Measurements from ENCODE around the gene HDAC7. TPM values are rescaled to one million over a fixed set of nuclear protein-coding genes. Genes with fewer than 3 reads are reported as not detected.

HDAC7 gene
- total RNA-seq, 1 experiment from 2014 or later, result 71.2 TPM

DNA sequence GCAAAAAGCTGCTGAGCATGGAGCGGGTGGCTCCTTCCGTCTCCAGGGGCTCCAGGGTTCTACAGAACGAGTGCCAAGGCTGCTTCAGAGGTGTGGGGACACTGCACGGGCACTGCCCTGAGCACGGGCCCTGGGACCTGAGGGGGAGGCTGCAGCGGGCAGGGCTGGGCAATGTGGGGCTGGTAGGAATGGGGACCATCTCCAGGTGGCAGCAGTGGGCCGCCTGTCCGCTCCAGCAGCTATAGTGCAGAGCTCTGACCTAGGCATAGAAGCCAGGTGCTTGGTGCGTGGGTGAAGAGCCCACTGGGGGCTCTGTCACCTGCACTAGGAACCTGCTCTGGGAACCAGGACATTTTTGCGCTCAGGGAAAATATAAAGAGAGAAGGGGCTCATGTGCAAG is 22.3 kb downstream of the HDAC7 start:
- no peaks in the 10 kb centered on the region for H3K27me3 ChIP-seq (replicated peaks; ENCODE audit: control insufficient read depth, insufficient read depth, low read length)

GRCh38 chr12:47795814-47796411 is 23.8 kb downstream of the HDAC7 start:
- Mint-ChIP-seq H3K27me3 (ENCODE audit: insufficient read depth, unreplicated experiment) (no peaks in the 10 kb centered on the region), H3K27ac (ENCODE audit: unreplicated experiment) (no peak overlapping the region), H3K36me3 (ENCODE audit: insufficient read depth, unreplicated experiment) (peaks cover 21% of the 10 kb centered on the region), H3K4me3 (ENCODE audit: unreplicated experiment) (no peak overlapping the region), H3K4me1 (ENCODE audit: low read depth, unreplicated experiment) (no peaks in the 10 kb centered on the region), H3K9me3 (ENCODE audit: unreplicated experiment) (no peaks in the 10 kb centered on the region)
- Histone ChIP-seq H3K36me3 (ENCODE audit: control insufficient read depth, insufficient read depth, low read length) (peaks cover 5% of the 10 kb centered on the region), H3K27me3 (replicated peaks; ENCODE audit: control insufficient read depth, insufficient read depth, low read length) (no peaks in the 10 kb centered on the region), H3K4me3 (ENCODE audit: low read depth, low read length) (no peak overlapping the region), H3K9me3 (no peaks in the 10 kb centered on the region), H3K4me1 (no peaks in the 10 kb centered on the region)
- POLR2A ChIA-PET, result no interaction called here
- DNase-seq, result no peak
- CTCF ChIA-PET, result interaction anchor here (2.0 to 6.2 kb wide), 3 partner anchors 25 to 43 kb away, joined by 10 to 101 read pairs (median 21); no protein-coding TSS in a partner anchor
- TF ChIP-seq CTCF (IDR thresholded peaks at IDR 0.05; ENCODE audit: insufficient read depth in 1 of 2, low read depth in 1 of 2, low read length in 1 of 2, severe bottlenecking in 1 of 2, unreplicated experiment in 1 of 2), result no peak
- intact Hi-C loops (cut with micrococcal nuclease; ENCODE audit: unreplicated experiment), result loop anchor here (5.0 kb wide), 1 partner anchor 166 kb away; the partner anchor contains the start of gene TMEM106C
- BruUV-seq (replicated peaks), result no TSS peak

More for the DNA sequence above, 22.3 kb downstream of the HDAC7 start:
- CTCF ChIA-PET, result interaction anchor here (1.0 to 6.2 kb wide), 12 partner anchors 11 to 152 kb away, joined by 3 to 101 read pairs (median 4); partner anchors contain the start of gene VDR
- Histone ChIP-seq H3K4me3 (ENCODE audit: low read depth, low read length) (no peak overlapping the region), H3K9me3 (no peaks in the 10 kb centered on the region), H3K36me3 (ENCODE audit: control insufficient read depth, insufficient read depth, low read length) (peaks cover 5% of the 10 kb centered on the region), H3K4me1 (no peaks in the 10 kb centered on the region)
- intact Hi-C loops (cut with micrococcal nuclease; ENCODE audit: unreplicated experiment), result loop anchor here (1.0 to 5.0 kb wide), 3 partner anchors 23 to 165 kb away; partner anchors contain the start of gene TMEM106C
- peak in 1 of 2 experiments; percentile 66 for DNase-seq
- Mint-ChIP-seq H3K4me1 (ENCODE audit: low read depth, unreplicated experiment) (no peaks in the 10 kb centered on the region), H3K9me3 (ENCODE audit: unreplicated experiment) (no peaks in the 10 kb centered on the region), H3K4me3 (ENCODE audit: unreplicated experiment) (no peak overlapping the region), H3K27ac (ENCODE audit: unreplicated experiment) (no peak overlapping the region), H3K36me3 (ENCODE audit: insufficient read depth, unreplicated experiment) (peaks cover 20% of the 10 kb centered on the region), H3K27me3 (ENCODE audit: insufficient read depth, unreplicated experiment) (no peaks in the 10 kb centered on the region)
- no TSS peak for BruUV-seq (replicated peaks)
- POLR2A ChIA-PET, result no interaction called here
- TF ChIP-seq CTCF (IDR thresholded peaks at IDR 0.05; ENCODE audit: insufficient read depth in 1 of 2, low read depth in 1 of 2, low read length in 1 of 2, severe bottlenecking in 1 of 2, unreplicated experiment in 1 of 2), result peak; percentile 31 to 68

GRCh38 chr12:47795121-47795813 is 24.4 kb downstream of the HDAC7 start:
- no TSS peak for BruUV-seq (replicated peaks)
- no peak overlapping the region for H3K4me3 Mint-ChIP-seq (ENCODE audit: unreplicated experiment)
- POLR2A ChIA-PET, result no interaction called here
- no peaks in the 10 kb centered on the region for H3K27me3 ChIP-seq (replicated peaks; ENCODE audit: control insufficient read depth, insufficient read depth, low read length)
- H3K4me1 ChIP-seq, result no peaks in the 10 kb centered on the region
- peaks cover 28% of the 10 kb centered on the region for H3K36me3 Mint-ChIP-seq (ENCODE audit: insufficient read depth, unreplicated experiment)
- no peaks in the 10 kb centered on the region for H3K9me3 Mint-ChIP-seq (ENCODE audit: unreplicated experiment)
- CTCF ChIA-PET, result interaction anchor here (1.1 to 6.2 kb wide), 2 partner anchors 40 to 44 kb away, joined by 4 to 101 read pairs; no protein-coding TSS in a partner anchor
- TF ChIP-seq CTCF (IDR thresholded peaks at IDR 0.05; ENCODE audit: insufficient read depth in 1 of 2, low read depth in 1 of 2, low read length in 1 of 2, severe bottlenecking in 1 of 2, unreplicated experiment in 1 of 2), result no peak
- no peak overlapping the region for H3K27ac Mint-ChIP-seq (ENCODE audit: unreplicated experiment)
- intact Hi-C loops (cut with micrococcal nuclease; ENCODE audit: unreplicated experiment), result loop anchor here (5.0 kb wide), 1 partner anchor 167 kb away; the partner anchor contains the start of gene TMEM106C
- H3K36me3 ChIP-seq (ENCODE audit: control insufficient read depth, insufficient read depth, low read length), result peaks cover 5% of the 10 kb centered on the region
- no peaks in the 10 kb centered on the region for H3K27me3 Mint-ChIP-seq (ENCODE audit: insufficient read depth, unreplicated experiment)
- no peaks in the 10 kb centered on the region for H3K9me3 ChIP-seq
- DNase-seq, result no peak
- H3K4me3 ChIP-seq (ENCODE audit: low read depth, low read length), result no peak overlapping the region
- no peaks in the 10 kb centered on the region for H3K4me1 Mint-ChIP-seq (ENCODE audit: low read depth, unreplicated experiment)

All from Caco-2 (cell line).